HepG2 (cell line): Measurements from ENCODE around the gene AGPAT2. TPM values are rescaled to one million over a fixed set of nuclear protein-coding genes. Genes with fewer than 3 reads are reported as not detected.

Experiments used
- ATF7-NPFF ChIP-seq: sonication (generic); formaldehyde crosslinking; IDR thresholded peaks from 2 replicates; pipeline ENCODE4 v1.8.1; 2023; ENCODE audit warnings: mild to moderate bottlenecking, low read depth, missing genetic modification reagents, moderate library complexity
- MED8 ChIP-seq: sonication (generic); formaldehyde crosslinking; IDR thresholded peaks from 2 replicates; pipeline ENCODE4 v1.8.1; 2023; ENCODE audit warnings: mild to moderate bottlenecking, missing genetic modification reagents; ENCODE audit not compliant: insufficient replicate concordance
- NR2F6 ChIP-seq, 2 experiments: IDR thresholded peaks; 2 replicates each; pipeline ENCODE4 v1.6.1; 2016; ENCODE audit warnings: antibody characterized with exemption in 1 of 2, mild to moderate bottlenecking in 1 of 2
- SMARCC2 ChIP-seq: fragments of 450-650 bp; IDR thresholded peaks from 2 replicates; pipeline ENCODE4 v1.6.1; 2017; ENCODE audit warnings: antibody characterized with exemption, mild to moderate bottlenecking
- ZBTB33 ChIP-seq: sonication (generic); formaldehyde crosslinking; IDR thresholded peaks from 2 replicates; pipeline ENCODE4 v1.4.0; 2020; ENCODE audit warnings: missing genetic modification reagents
- ZNF17 ChIP-seq: sonication (generic); formaldehyde crosslinking; IDR thresholded peaks from 2 replicates; pipeline ENCODE4 v1.5.0; 2020; ENCODE audit warnings: mild to moderate bottlenecking, missing genetic modification reagents
- ZNF230 ChIP-seq: sonication (generic); formaldehyde crosslinking; IDR thresholded peaks from 2 replicates; pipeline ENCODE4 v1.4.0; 2020; ENCODE audit warnings: mild to moderate bottlenecking, missing genetic modification reagents
- ZNF3 ChIP-seq: IDR thresholded peaks from 2 replicates; pipeline ENCODE4 v1.7.0; 2017; ENCODE audit warnings: inconsistent platforms
- ZNF446 ChIP-seq: sonication (generic); formaldehyde crosslinking; IDR thresholded peaks from 2 replicates; pipeline ENCODE4 v1.5.0; 2020; ENCODE audit warnings: mild to moderate bottlenecking, missing genetic modification reagents
- ZNF510 ChIP-seq: sonication (generic); formaldehyde crosslinking; IDR thresholded peaks from 2 replicates; pipeline ENCODE4 v1.4.0; 2020; ENCODE audit warnings: low read depth, mild to moderate bottlenecking, missing genetic modification reagents
- ZNF556 ChIP-seq: sonication (generic); formaldehyde crosslinking; IDR thresholded peaks from 2 replicates; pipeline ENCODE4 v1.4.0; 2020; ENCODE audit warnings: mild to moderate bottlenecking, missing genetic modification reagents, borderline replicate concordance
- polyA plus RNA-seq, 8 experiments: library from polyadenylated mRNA; depleted of rRNA in 3 of 8; stranded (reverse) in 7 of 8; unstranded in 1 of 8; fragments of >200 nt; fragmentation: Illumina TruSeq in 4 of 8; extraction: Trizol in 4 of 8; gene quantifications; 2 replicates each; pipeline versions ENCODE4 v1.2.1 to v1.2.3, GENCODE V29; 2011 to 2016; ENCODE audit warnings: low read depth in 4 of 8, missing spikeins in 1 of 8, mixed read lengths in 1 of 8; ENCODE audit not compliant: insufficient read depth in 1 of 8
- total RNA-seq, 5 experiments: library from RNA; depleted of rRNA; stranded (reverse); fragments of >200 nt; fragmentation: Illumina TruSeq; extraction: Trizol; gene quantifications; 2 replicates each; pipeline ENCODE4 v1.2.3, GENCODE V29; 2016; ENCODE audit warnings: low read depth in 1 of 5
- TF ChIP-seq, protein P1 (sequence below): sonication (generic); formaldehyde crosslinking; IDR thresholded peaks from 2 replicates; pipeline ENCODE4 v1.4.0; 2020; ENCODE audit warnings: low read depth, mild to moderate bottlenecking, missing genetic modification reagents
- TF ChIP-seq, protein P2 (sequence below): sonication (generic); formaldehyde crosslinking; IDR thresholded peaks from 2 replicates; pipeline ENCODE4 v1.8.1; 2023; ENCODE audit warnings: mild to moderate bottlenecking, missing genetic modification reagents
- TF ChIP-seq, protein P3 (sequence below): sonication (generic); formaldehyde crosslinking; IDR thresholded peaks from 2 replicates; pipeline ENCODE4 v1.9.0; 2021; ENCODE audit warnings: missing genetic modification reagents, borderline replicate concordance
- TF ChIP-seq, protein P4 (sequence below): sonication (generic); formaldehyde crosslinking; IDR thresholded peaks from 2 replicates; pipeline ENCODE4; 2020; ENCODE audit warnings: missing genetic modification reagents, mild to moderate bottlenecking, borderline replicate concordance

AGPAT2 gene
- total and polyA plus RNA-seq, 2 of the 13 experiments (the other 11 are each of a cell fraction or from before 2014, with no cell fraction given): 3.9 to 25.8 TPM

DNA sequence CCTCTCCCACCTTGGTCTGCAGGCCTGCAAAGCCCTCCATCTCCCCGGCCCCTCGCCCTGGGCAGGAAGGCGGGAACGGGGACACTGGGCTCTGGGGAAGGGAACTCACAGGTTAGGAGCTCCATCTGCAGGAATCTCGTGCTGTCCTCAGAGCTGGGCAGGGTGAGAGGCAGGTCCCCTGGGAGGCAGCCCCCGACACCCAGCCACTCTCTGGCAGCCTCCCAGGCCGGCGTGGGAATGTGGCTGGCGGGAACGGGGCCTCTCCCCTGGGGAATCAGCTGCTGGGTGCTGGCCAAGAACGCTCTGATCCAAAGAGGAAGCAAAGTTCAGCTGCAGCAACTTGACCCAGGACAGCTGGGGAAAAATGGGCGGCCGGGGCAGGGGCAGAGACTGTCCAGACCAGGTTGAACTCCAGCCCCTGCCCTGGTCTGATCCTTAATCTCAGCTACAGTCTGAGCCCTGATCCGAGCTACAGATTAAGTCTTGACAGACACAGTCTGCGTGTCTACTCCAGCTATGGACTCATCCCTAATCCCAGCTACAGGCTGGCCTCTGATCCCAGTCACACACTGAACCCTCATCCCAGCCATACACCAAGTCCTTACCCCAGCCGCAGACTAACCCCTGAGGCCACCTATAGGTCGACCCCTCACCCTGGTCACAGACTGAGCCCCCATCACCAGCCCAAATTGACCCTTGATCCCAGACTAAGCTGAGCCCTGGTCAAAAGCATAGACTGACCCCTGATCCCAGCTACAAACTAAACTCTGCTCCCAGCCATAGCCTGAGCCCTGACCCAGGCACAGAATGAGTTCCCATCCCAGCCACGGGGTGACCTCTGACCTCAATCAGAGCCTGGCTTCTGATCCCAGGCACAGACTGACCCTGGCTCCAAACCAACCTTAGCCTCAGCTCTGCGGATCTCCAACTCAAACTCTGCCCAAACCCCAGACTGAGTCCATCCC, 61.9 kb downstream of the AGPAT2 start (continued):
- TF ChIP-seq, protein P1, sequence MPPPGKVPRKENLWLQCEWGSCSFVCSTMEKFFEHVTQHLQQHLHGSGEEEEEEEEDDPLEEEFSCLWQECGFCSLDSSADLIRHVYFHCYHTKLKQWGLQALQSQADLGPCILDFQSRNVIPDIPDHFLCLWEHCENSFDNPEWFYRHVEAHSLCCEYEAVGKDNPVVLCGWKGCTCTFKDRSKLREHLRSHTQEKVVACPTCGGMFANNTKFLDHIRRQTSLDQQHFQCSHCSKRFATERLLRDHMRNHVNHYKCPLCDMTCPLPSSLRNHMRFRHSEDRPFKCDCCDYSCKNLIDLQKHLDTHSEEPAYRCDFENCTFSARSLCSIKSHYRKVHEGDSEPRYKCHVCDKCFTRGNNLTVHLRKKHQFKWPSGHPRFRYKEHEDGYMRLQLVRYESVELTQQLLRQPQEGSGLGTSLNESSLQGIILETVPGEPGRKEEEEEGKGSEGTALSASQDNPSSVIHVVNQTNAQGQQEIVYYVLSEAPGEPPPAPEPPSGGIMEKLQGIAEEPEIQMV (CRISPR knock-in tag): no peak; the same call in 1 of the 2 replicates
- TF ChIP-seq ZNF230 (CRISPR knock-in tag): no peak
- TF ChIP-seq ZNF510: no peak
- peak; percentile 39; the same call in 1 of the 2 replicates for TF ChIP-seq ZNF556 (CRISPR knock-in tag)
- TF ChIP-seq, protein P2, sequence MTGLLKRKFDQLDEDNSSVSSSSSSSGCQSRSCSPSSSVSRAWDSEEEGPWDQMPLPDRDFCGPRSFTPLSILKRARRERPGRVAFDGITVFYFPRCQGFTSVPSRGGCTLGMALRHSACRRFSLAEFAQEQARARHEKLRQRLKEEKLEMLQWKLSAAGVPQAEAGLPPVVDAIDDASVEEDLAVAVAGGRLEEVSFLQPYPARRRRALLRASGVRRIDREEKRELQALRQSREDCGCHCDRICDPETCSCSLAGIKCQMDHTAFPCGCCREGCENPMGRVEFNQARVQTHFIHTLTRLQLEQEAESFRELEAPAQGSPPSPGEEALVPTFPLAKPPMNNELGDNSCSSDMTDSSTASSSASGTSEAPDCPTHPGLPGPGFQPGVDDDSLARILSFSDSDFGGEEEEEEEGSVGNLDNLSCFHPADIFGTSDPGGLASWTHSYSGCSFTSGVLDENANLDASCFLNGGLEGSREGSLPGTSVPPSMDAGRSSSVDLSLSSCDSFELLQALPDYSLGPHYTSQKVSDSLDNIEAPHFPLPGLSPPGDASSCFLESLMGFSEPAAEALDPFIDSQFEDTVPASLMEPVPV (CRISPR knock-in tag): no peak
- peak; percentile 97 for TF ChIP-seq ZNF446 (CRISPR knock-in tag)
- TF ChIP-seq ZNF17 (CRISPR knock-in tag): no peak
- TF ChIP-seq, protein P3, sequence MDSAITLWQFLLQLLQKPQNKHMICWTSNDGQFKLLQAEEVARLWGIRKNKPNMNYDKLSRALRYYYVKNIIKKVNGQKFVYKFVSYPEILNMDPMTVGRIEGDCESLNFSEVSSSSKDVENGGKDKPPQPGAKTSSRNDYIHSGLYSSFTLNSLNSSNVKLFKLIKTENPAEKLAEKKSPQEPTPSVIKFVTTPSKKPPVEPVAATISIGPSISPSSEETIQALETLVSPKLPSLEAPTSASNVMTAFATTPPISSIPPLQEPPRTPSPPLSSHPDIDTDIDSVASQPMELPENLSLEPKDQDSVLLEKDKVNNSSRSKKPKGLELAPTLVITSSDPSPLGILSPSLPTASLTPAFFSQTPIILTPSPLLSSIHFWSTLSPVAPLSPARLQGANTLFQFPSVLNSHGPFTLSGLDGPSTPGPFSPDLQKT: no peak
- no peak for TF ChIP-seq ZBTB33
- TF ChIP-seq NR2F6 (IDR thresholded peaks at IDR 0.05): peak; percentile 68
- peak; percentile 81 for TF ChIP-seq NR2F6 (CRISPR knock-in tag; IDR thresholded peaks at IDR 0.05)
- no peak for TF ChIP-seq ZNF3 (CRISPR knock-in tag)
- 0 out of 2 replicates have a peak, but pooled peaks have one; percentile 35 for TF ChIP-seq ATF7-NPFF (CRISPR knock-in tag)
- TF ChIP-seq MED8 (CRISPR knock-in tag): no peak
- TF ChIP-seq, protein P4, sequence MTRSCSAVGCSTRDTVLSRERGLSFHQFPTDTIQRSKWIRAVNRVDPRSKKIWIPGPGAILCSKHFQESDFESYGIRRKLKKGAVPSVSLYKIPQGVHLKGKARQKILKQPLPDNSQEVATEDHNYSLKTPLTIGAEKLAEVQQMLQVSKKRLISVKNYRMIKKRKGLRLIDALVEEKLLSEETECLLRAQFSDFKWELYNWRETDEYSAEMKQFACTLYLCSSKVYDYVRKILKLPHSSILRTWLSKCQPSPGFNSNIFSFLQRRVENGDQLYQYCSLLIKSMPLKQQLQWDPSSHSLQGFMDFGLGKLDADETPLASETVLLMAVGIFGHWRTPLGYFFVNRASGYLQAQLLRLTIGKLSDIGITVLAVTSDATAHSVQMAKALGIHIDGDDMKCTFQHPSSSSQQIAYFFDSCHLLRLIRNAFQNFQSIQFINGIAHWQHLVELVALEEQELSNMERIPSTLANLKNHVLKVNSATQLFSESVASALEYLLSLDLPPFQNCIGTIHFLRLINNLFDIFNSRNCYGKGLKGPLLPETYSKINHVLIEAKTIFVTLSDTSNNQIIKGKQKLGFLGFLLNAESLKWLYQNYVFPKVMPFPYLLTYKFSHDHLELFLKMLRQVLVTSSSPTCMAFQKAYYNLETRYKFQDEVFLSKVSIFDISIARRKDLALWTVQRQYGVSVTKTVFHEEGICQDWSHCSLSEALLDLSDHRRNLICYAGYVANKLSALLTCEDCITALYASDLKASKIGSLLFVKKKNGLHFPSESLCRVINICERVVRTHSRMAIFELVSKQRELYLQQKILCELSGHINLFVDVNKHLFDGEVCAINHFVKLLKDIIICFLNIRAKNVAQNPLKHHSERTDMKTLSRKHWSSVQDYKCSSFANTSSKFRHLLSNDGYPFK: no peak
- TF ChIP-seq SMARCC2: no peak
